PC-3 (cell line): ENCODE measurements around the gene USH2A. TPM values are rescaled to one million over a fixed set of nuclear protein-coding genes. Genes with fewer than 3 reads are reported as not detected.

Experiments used
- ATAC-seq: fragments of 200-7000 bp; cut with Tn5 transposase; 2 replicates; pipeline ENCODE4 v1.9.1; 2020; ENCODE audit warnings: mild to moderate bottlenecking, moderate library complexity
- BruUV-seq: library from RNA; stranded (reverse); fragments of 400-500 nt; replicated peaks from 2 replicates; lab custom pipeline; 2021; lab: Mats Ljungman, UMichigan
- CTCF ChIA-PET: fragments of 300-600 bp; sonication (Branson Sonifier 250); formaldehyde crosslinking; loops from one replicate; lab custom pipeline; 2022; ENCODE audit warnings: antibody characterized with exemption; lab: Charles Lee
- POLR2A ChIA-PET: fragments of 300-600 bp; sonication (Branson Sonifier 250); formaldehyde crosslinking; loops from one replicate; lab custom pipeline; 2022; ENCODE audit warnings: antibody characterized with exemption; ENCODE audit not compliant: unreplicated experiment; lab: Charles Lee
- DNase-seq: peaks from one replicate; pipeline ENCODE4 v3.0.0-alpha.2; 2015
- H2AFZ ChIP-seq: fragments of 300-600 bp; sonication (generic); 2 replicates; pipeline ENCODE4 v1.6.0; 2016; ENCODE audit warnings: antibody characterized with exemption, low read length
- H3F3A ChIP-seq: fragments of 300-600 bp; sonication (generic); one replicate; pipeline ENCODE4 v1.6.0; 2017; ENCODE audit warnings: antibody characterized with exemption, low read length, control low read depth, mild to moderate bottlenecking; ENCODE audit not compliant: unreplicated experiment
- H3K27ac ChIP-seq: fragments of 300-600 bp; sonication (generic); 2 replicates; pipeline ENCODE4 v1.5.1; 2016; ENCODE audit warnings: mild to moderate bottlenecking, low read length
- H3K27me3 ChIP-seq: fragments of 300-600 bp; sonication (generic); 2 replicates; pipeline ENCODE4 v1.6.1; 2016; ENCODE audit warnings: low read length, mixed read lengths
- H3K36me3 ChIP-seq: fragments of 300-600 bp; sonication (generic); 2 replicates; pipeline ENCODE4 v1.6.1; 2016; ENCODE audit warnings: low read depth, mixed run types, low read length, mixed read lengths
- H3K4me1 ChIP-seq: fragments of 300-600 bp; sonication (generic); 2 replicates; pipeline ENCODE4 v1.5.1; 2016; ENCODE audit warnings: low read length; ENCODE audit not compliant: insufficient read depth
- H3K4me2 ChIP-seq: fragments of 300-600 bp; sonication (generic); 2 replicates; pipeline ENCODE4 v1.6.0; 2016; ENCODE audit warnings: low read length
- H3K4me3 ChIP-seq: fragments of 300-600 bp; sonication (generic); 2 replicates; pipeline ENCODE4 v1.5.1; 2016; ENCODE audit warnings: mild to moderate bottlenecking, low read length, mixed read lengths
- H3K79me2 ChIP-seq: fragments of 300-600 bp; sonication (generic); 2 replicates; pipeline ENCODE4 v1.6.1; 2017; ENCODE audit warnings: low read length, mixed read lengths
- H3K9ac ChIP-seq: fragments of 300-600 bp; sonication (generic); 2 replicates; pipeline ENCODE4 v1.6.0; 2016; ENCODE audit warnings: mild to moderate bottlenecking, low read length
- H3K9me2 ChIP-seq: fragments of 300-600 bp; sonication (generic); replicated peaks from 2 replicates; pipeline ENCODE4 v1.6.1; 2016; ENCODE audit warnings: mixed run types, low read length, mixed read lengths
- H3K9me3 ChIP-seq: fragments of 300-600 bp; sonication (generic); 2 replicates; pipeline ENCODE4 v1.6.1; 2016; ENCODE audit warnings: low read length, mixed read lengths
- H4K20me1 ChIP-seq: fragments of 300-600 bp; sonication (generic); 2 replicates; pipeline ENCODE4 v1.6.1; 2016; ENCODE audit warnings: low read length, mixed read lengths
- EZH2 ChIP-seq: fragments of 300-600 bp; sonication (generic); IDR thresholded peaks from one replicate; pipeline ENCODE4 v1.6.1; 2017; ENCODE audit warnings: antibody characterized with exemption, mild to moderate bottlenecking, low read length; ENCODE audit not compliant: unreplicated experiment
- EZH2phosphoT487 ChIP-seq: fragments of 300-600 bp; sonication (generic); IDR thresholded peaks from 2 replicates; pipeline ENCODE4 v1.6.1; 2018; ENCODE audit warnings: mild to moderate bottlenecking, antibody characterized with exemption, low read length, borderline replicate concordance
- intact Hi-C: fragments of 100-400 bp; cut with micrococcal nuclease; formaldehyde crosslinking; loops from 2 replicates; pipeline ENCODE4 v1.9.0; 2023
- total RNA-seq: library from RNA; depleted of rRNA; stranded (reverse); fragments of >200 nt; gene quantifications from 2 replicates; pipeline ENCODE4 v1.2.3, GENCODE V29; 2014
- TF ChIP-seq, protein P1 (sequence below): fragments of 300-600 bp; sonication (generic); conservative IDR thresholded peaks from 2 replicates; pipeline ENCODE4 v1.5.1; 2017; ENCODE audit warnings: antibody characterized with exemption, low read depth, mild to moderate bottlenecking, low read length

The USH2A gene
- total RNA-seq, 1 experiment from 2014 or later = not detected

DNA sequence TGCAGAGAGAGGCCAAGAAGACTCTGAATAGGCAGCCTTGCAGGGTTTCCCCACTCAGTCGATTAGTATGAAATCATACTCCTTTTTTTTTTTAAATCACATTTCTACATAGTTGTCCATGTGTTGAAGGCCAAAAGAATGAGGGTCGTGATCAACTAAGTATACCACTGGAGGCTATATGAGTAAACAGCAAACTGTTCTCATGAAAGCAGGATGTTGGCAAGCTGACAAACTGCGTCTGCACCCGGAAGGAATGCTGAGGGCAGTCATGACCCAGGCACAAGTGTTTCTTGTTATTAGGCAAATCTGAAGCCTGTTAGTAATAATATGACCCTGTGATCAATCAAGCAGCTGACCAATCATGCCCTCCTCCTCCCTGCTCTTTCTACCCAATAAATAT, 213.2 kb downstream of the USH2A start:
- no peak for TF ChIP-seq EZH2
- TF ChIP-seq, protein P1, sequence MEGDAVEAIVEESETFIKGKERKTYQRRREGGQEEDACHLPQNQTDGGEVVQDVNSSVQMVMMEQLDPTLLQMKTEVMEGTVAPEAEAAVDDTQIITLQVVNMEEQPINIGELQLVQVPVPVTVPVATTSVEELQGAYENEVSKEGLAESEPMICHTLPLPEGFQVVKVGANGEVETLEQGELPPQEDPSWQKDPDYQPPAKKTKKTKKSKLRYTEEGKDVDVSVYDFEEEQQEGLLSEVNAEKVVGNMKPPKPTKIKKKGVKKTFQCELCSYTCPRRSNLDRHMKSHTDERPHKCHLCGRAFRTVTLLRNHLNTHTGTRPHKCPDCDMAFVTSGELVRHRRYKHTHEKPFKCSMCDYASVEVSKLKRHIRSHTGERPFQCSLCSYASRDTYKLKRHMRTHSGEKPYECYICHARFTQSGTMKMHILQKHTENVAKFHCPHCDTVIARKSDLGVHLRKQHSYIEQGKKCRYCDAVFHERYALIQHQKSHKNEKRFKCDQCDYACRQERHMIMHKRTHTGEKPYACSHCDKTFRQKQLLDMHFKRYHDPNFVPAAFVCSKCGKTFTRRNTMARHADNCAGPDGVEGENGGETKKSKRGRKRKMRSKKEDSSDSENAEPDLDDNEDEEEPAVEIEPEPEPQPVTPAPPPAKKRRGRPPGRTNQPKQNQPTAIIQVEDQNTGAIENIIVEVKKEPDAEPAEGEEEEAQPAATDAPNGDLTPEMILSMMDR = no peak
- no peak for TF ChIP-seq EZH2phosphoT487
- BruUV-seq = no TSS peak
- Histone ChIP-seq H3K27me3 (peaks cover 15% of the 10 kb centered on the region), H3K9me2 (no peaks in the 10 kb centered on the region), H4K20me1 (no peaks in the 10 kb centered on the region), H3K4me1 (no peaks in the 10 kb centered on the region), H3K4me2 (no peak overlapping the region), H3K27ac (no peak overlapping the region), H2AFZ (no peak overlapping the region), H3K9me3 (no peaks in the 10 kb centered on the region), H3K36me3 (no peaks in the 10 kb centered on the region), H3K4me3 (no peak overlapping the region), H3K79me2 (no peaks in the 10 kb centered on the region), H3F3A (no peaks in the 10 kb centered on the region), H3K9ac (no peak overlapping the region)
- ChIA-PET CTCF (no interaction called here), POLR2A (no interaction called here)
- intact Hi-C loops = no loop called here
- peak; percentile 37 for DNase-seq
- ATAC-seq = no peak

DNA sequence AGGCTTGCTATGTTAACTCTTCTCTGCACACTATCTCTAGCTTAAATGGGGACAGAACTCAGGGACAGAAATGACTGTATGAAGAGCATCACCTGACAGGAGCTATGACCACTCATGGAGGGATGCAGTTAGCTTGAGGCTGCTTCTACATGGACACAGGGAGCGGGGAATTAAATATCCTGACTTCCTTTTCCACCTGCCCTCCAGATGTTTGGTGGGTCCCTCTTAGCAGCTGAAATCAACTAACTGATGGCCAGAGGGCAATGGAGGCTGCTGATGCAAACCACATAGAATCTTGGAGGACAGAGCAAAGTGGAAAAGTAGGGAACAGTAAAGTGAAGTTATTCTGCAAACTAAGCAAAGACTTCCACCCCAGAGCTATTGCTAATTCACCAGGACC, 214.1 kb downstream of the USH2A start:
- TF ChIP-seq EZH2 (no peak), EZH2phosphoT487 (no peak)
- TF ChIP-seq, protein P1 = no peak
- ChIA-PET CTCF (interaction anchor here (0.7 kb wide), 1 partner anchor 29 kb away, joined by 4 read pairs; no protein-coding TSS in a partner anchor), POLR2A (no interaction called here)
- no peak overlapping the region for H3K27ac ChIP-seq
- no peaks in the 10 kb centered on the region for H3F3A ChIP-seq
- no peak overlapping the region for H3K4me2 ChIP-seq
- H2AFZ ChIP-seq = no peak overlapping the region
- H4K20me1 ChIP-seq = no peaks in the 10 kb centered on the region
- BruUV-seq = no TSS peak
- no peaks in the 10 kb centered on the region for H3K36me3 ChIP-seq
- no peaks in the 10 kb centered on the region for H3K9me2 ChIP-seq
- peaks cover 24% of the 10 kb centered on the region for H3K27me3 ChIP-seq
- ATAC-seq (no peak), DNase-seq (no peak)
- H3K79me2 ChIP-seq = no peaks in the 10 kb centered on the region
- H3K4me3 ChIP-seq = no peak overlapping the region
- no peaks in the 10 kb centered on the region for H3K4me1 ChIP-seq
- H3K9me3 ChIP-seq = no peaks in the 10 kb centered on the region
- H3K9ac ChIP-seq = no peak overlapping the region
- intact Hi-C loops = no loop called here

DNA sequence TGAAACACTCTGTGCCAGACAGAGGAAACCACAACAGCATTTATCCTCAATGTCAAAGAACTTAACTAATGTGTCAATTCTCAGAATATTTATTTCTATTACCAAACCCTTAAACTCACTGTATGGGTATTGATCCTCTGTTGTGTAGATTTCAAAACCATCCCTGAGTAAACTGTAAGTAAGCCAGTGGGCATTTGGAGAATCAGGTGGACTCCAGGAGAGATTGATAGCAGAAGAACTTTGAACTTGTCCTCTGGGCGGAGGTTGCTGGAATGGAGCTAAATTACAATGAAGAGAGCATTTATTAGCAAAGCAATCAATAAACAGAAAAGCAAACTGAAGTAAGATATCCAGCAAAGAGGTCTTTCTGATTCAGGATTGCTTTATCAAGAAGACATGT, 216.1 kb downstream of the USH2A start:
- CTCF ChIA-PET = interaction anchor here (0.7 kb wide), 1 partner anchor 14 kb away, joined by 4 read pairs; no protein-coding TSS in a partner anchor
- peaks cover 28% of the 10 kb centered on the region for H3K27me3 ChIP-seq
- no peak overlapping the region for H2AFZ ChIP-seq
- ATAC-seq = no peak
- no peaks in the 10 kb centered on the region for H3K4me1 ChIP-seq
- H3K4me3 ChIP-seq = no peak overlapping the region
- no peaks in the 10 kb centered on the region for H3K9me3 ChIP-seq
- DNase-seq = no peak
- no peaks in the 10 kb centered on the region for H3K9me2 ChIP-seq
- no peak overlapping the region for H3K9ac ChIP-seq
- TF ChIP-seq, protein P1 = no peak
- TF ChIP-seq EZH2 (no peak), EZH2phosphoT487 (no peak)
- H4K20me1 ChIP-seq = no peaks in the 10 kb centered on the region
- no peaks in the 10 kb centered on the region for H3F3A ChIP-seq
- H3K79me2 ChIP-seq = no peaks in the 10 kb centered on the region
- BruUV-seq = no TSS peak
- no peak overlapping the region for H3K27ac ChIP-seq
- H3K36me3 ChIP-seq = no peaks in the 10 kb centered on the region
- H3K4me2 ChIP-seq = no peak overlapping the region
- POLR2A ChIA-PET = no interaction called here
- intact Hi-C loops = no loop called here
